Activated naive CD8-positive, alpha-beta T cell (primary cell): ENCODE data around the gene ART4.

ENCODE experiments used
- H3K27ac Mint-ChIP-seq: one replicate; pipeline ENCODE4 v1.8.0; 2021; ENCODE audit warnings: mixed read lengths
- H3K27me3 Mint-ChIP-seq: one replicate; pipeline ENCODE4 v1.8.0; 2021; ENCODE audit warnings: mixed read lengths
- H3K36me3 Mint-ChIP-seq: one replicate; pipeline ENCODE4 v1.8.0; 2021; ENCODE audit warnings: mixed read lengths
- H3K4me1 Mint-ChIP-seq: one replicate; pipeline ENCODE4 v1.8.0; 2021; ENCODE audit warnings: low read depth, mixed read lengths
- H3K4me3 Mint-ChIP-seq: one replicate; pipeline ENCODE4 v1.8.0; 2021; ENCODE audit warnings: mild to moderate bottlenecking, mixed read lengths
- H3K9me3 Mint-ChIP-seq: one replicate; pipeline ENCODE4 v1.8.0; 2021; ENCODE audit warnings: low read depth, mixed read lengths

ART4 gene

GRCh38 chr12:14871247-14871646, 27.9 kb upstream of the ART4 start:
- Mint-ChIP-seq H3K4me1 (peaks cover 2% of the 10 kb centered on the region), H3K9me3 (no peaks in the 10 kb centered on the region), H3K27ac (no peak overlapping the region), H3K27me3 (no peaks in the 10 kb centered on the region), H3K4me3 (no peak overlapping the region), H3K36me3 (peaks cover 4% of the 10 kb centered on the region)

GRCh38 chr12:14868916-14869506, 25.7 kb upstream of the ART4 start:
- Mint-ChIP-seq H3K27me3 (no peaks in the 10 kb centered on the region), H3K4me3 (no peak overlapping the region), H3K4me1 (peaks cover 2% of the 10 kb centered on the region), H3K27ac (no peak overlapping the region), H3K9me3 (no peaks in the 10 kb centered on the region), H3K36me3 (peaks cover 6% of the 10 kb centered on the region)

GRCh38 chr12:14860490-14860889, 17.2 kb upstream of the ART4 start:
- Mint-ChIP-seq H3K9me3 (peaks cover 18% of the 10 kb centered on the region), H3K4me3 (no peak overlapping the region), H3K36me3 (peaks cover 17% of the 10 kb centered on the region), H3K27ac (no peak overlapping the region), H3K4me1 (no peaks in the 10 kb centered on the region), H3K27me3 (no peaks in the 10 kb centered on the region)

GRCh38 chr12:14858513-14858912, 15.2 kb upstream of the ART4 start:
- no peak overlapping the region for H3K4me3 Mint-ChIP-seq
- H3K27ac Mint-ChIP-seq: no peak overlapping the region
- H3K4me1 Mint-ChIP-seq: no peaks in the 10 kb centered on the region
- no peaks in the 10 kb centered on the region for H3K27me3 Mint-ChIP-seq
- H3K9me3 Mint-ChIP-seq: peaks cover 18% of the 10 kb centered on the region
- peaks cover 17% of the 10 kb centered on the region for H3K36me3 Mint-ChIP-seq

DNA sequence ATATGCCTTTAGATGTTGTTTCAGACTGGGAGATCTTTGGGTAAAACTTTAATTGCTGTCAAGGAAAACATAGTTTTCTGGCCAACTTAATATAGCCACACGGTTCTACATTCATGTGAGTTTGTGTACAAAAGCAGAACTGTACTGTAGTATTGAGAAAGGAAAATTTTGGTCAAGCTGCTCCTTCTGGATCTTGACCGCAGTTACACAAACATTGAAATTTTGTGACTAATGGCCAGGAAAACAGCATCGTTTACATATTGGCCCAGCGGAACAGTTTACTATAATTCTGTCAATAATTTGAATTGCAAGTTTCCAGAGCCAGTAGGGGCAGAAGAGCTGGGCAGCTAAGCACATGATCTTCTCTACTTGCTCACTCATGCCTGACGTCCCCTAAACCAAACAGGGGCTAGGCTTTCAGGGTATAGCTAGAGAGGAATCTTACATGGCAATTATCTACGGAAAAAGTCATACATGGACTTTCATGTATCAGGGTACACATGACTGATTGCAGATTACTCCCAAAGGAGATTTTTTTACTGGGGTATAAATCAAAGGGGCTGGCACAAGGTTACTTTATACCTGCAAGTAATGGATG, 11.4 kb upstream of the ART4 start:
- no peaks in the 10 kb centered on the region for H3K27me3 Mint-ChIP-seq
- no peaks in the 10 kb centered on the region for H3K4me1 Mint-ChIP-seq
- no peak overlapping the region for H3K4me3 Mint-ChIP-seq
- peaks cover 11% of the 10 kb centered on the region for H3K9me3 Mint-ChIP-seq
- no peak overlapping the region for H3K27ac Mint-ChIP-seq
- peaks cover 10% of the 10 kb centered on the region for H3K36me3 Mint-ChIP-seq

- no peak overlapping the region for H3K4me3 Mint-ChIP-seq
- H3K27me3 Mint-ChIP-seq: no peaks in the 10 kb centered on the region
- no peak overlapping the region for H3K27ac Mint-ChIP-seq
- peaks cover 5% of the 10 kb centered on the region for H3K9me3 Mint-ChIP-seq
- no peaks in the 10 kb centered on the region for H3K4me1 Mint-ChIP-seq
- H3K36me3 Mint-ChIP-seq: peaks cover 5% of the 10 kb centered on the region
Observed at GRCh38 chr12:14853961-14854360, 10.6 kb upstream of the ART4 start.

GRCh38 chr12:14852880-14853279, 9.6 kb upstream of the ART4 start:
- H3K36me3 Mint-ChIP-seq: peaks cover 5% of the 10 kb centered on the region
- no peak overlapping the region for H3K27ac Mint-ChIP-seq
- no peaks in the 10 kb centered on the region for H3K27me3 Mint-ChIP-seq
- H3K9me3 Mint-ChIP-seq: peaks cover 5% of the 10 kb centered on the region
- no peaks in the 10 kb centered on the region for H3K4me1 Mint-ChIP-seq
- no peak overlapping the region for H3K4me3 Mint-ChIP-seq

DNA sequence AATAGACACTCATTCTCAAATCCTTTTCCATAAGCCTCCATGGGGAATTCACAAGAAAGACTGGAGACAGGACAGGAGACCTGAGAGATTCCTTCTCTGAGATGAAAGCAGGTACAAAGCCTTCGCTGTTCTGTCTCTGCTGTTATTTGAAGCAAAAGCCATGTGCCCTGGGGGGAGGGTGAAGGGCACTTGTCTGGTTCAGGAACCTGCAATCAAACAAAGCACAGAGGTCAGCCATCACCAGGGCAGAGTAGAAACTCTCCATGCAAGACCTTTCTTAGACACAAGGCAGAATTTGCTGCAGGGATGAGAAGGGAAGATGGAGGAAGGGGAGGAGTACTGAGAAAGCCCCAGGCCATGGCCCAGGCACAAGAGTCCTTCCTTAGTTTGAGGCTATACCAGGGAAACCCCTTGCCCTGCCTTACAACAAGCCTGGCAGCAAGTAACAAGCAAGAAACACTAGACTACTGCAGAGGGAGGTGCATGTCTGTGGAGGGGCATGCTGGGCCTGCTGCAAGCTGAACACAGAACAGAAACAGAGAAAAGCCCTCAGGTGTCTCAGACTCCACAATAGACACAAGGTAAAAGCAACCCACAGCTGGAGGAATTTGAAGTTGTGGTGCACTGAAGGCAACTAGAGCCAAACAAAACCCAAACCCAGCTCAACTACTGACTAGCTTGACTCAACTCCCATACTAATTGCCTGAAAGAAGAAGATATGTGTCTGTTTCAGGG, 7.8 kb upstream of the ART4 start:
- Mint-ChIP-seq H3K27me3 (no peaks in the 10 kb centered on the region), H3K27ac (no peak overlapping the region), H3K36me3 (no peaks in the 10 kb centered on the region), H3K9me3 (no peaks in the 10 kb centered on the region), H3K4me1 (peaks cover 6% of the 10 kb centered on the region), H3K4me3 (no peak overlapping the region)

GRCh38 chr12:14849661-14850060, 6.3 kb upstream of the ART4 start:
- Mint-ChIP-seq H3K27ac (no peak overlapping the region), H3K9me3 (no peaks in the 10 kb centered on the region), H3K27me3 (no peaks in the 10 kb centered on the region), H3K36me3 (no peaks in the 10 kb centered on the region), H3K4me1 (peaks cover 12% of the 10 kb centered on the region), H3K4me3 (no peak overlapping the region)

GRCh38 chr12:14846876-14847580, 3.7 kb upstream of the ART4 start:
- Mint-ChIP-seq H3K4me3 (no peak overlapping the region), H3K9me3 (no peaks in the 10 kb centered on the region), H3K4me1 (peaks cover 12% of the 10 kb centered on the region), H3K27ac (no peak overlapping the region), H3K27me3 (no peaks in the 10 kb centered on the region), H3K36me3 (no peaks in the 10 kb centered on the region)

DNA sequence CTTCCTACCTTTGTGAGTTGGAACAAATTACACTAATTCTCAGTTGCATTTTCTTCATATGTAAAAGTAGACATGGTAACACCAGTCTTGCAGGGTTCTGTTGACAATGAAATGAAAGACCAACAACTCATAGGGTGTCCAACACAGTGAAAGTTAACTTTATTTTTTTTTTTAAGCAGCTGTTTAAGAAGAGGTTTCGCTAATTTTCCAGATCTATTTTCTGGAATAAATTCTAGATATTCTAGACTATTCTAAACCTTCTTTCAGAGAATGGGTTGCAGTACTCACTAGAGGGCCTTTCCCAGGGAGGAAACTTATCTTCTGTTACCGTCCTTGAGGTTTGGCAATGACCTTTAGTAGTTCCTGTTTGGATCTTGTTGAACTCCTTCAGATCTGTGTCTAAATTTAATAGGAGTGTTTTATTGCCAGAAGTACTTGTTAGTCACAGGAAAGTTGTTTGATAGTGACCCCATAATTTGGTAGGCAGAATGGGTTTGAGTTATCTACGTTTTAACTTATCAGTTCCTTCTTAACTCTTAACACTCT, 2.8 kb upstream of the ART4 start:
- no peak overlapping the region for H3K4me3 Mint-ChIP-seq
- H3K27ac Mint-ChIP-seq: no peak overlapping the region
- peaks cover 12% of the 10 kb centered on the region for H3K4me1 Mint-ChIP-seq
- no peaks in the 10 kb centered on the region for H3K9me3 Mint-ChIP-seq
- H3K27me3 Mint-ChIP-seq: no peaks in the 10 kb centered on the region
- H3K36me3 Mint-ChIP-seq: no peaks in the 10 kb centered on the region

DNA sequence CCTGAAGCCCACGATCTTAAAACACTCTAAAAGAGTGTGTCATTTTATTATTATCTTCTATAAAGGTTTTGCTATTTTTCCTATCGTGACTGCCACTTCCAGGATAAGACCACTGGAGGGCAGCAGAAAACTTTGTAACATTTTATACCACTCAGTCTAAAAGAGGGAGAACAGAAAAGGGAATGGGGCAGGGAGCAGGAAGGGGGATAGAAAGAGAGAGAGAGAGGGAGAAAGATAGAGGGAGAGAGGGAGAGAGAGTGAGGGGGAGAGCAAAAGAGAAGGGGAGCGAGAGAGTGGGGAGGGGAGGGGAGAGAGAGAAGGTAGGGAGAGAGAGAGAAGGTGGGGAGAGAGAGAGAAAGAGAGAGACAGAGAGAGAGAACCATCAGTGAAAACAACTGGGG, 2.0 kb upstream of the ART4 start:
- no peaks in the 10 kb centered on the region for H3K9me3 Mint-ChIP-seq
- peak overlapping the region; percentile 55 for H3K4me3 Mint-ChIP-seq
- H3K4me1 Mint-ChIP-seq: peaks cover 12% of the 10 kb centered on the region
- H3K27me3 Mint-ChIP-seq: no peaks in the 10 kb centered on the region
- H3K27ac Mint-ChIP-seq: no peak overlapping the region
- H3K36me3 Mint-ChIP-seq: no peaks in the 10 kb centered on the region

DNA sequence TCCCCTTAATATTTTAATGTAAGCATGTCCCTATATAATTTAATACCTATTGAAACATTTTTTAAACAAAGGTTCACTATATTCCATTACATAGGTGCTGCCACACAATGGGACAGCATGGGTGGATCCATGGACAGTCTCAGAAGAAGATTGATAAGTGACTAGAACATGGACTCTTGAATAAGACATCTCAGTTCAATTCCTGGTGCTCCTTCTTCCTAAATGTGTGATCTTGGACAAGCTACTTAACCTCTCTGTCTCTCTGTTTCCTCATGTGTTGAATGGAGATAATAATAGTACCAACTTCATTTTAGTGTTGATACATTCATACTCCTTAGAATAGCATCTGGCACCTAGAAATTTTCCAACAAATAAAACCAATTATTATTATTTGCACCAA, 1.1 kb upstream of the ART4 start:
- H3K27me3 Mint-ChIP-seq: no peaks in the 10 kb centered on the region
- H3K36me3 Mint-ChIP-seq: peaks cover 2% of the 10 kb centered on the region
- peaks cover 12% of the 10 kb centered on the region for H3K4me1 Mint-ChIP-seq
- no peak overlapping the region for H3K27ac Mint-ChIP-seq
- H3K9me3 Mint-ChIP-seq: no peaks in the 10 kb centered on the region
- H3K4me3 Mint-ChIP-seq: no peak overlapping the region

DNA sequence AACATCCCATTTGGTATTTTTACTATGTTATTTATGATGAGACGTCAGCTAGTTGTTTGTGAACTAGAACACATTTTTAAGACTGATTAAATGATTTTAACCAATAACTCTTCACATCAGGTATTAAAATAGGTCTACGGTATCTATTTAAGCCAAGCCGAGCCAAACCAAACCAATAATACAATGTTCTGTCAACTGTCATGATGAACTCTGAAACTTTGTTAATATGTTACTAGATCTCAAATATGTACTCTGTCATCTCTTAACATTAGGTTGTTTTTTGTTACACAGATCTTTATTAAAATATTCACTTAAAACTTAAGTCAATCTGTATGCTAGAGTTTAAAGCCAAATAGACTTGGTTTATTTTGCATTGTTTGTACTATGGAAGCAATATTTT, 1.0 kb downstream of the ART4 start:
- no peak overlapping the region for H3K4me3 Mint-ChIP-seq
- H3K4me1 Mint-ChIP-seq: peaks cover 12% of the 10 kb centered on the region
- no peaks in the 10 kb centered on the region for H3K9me3 Mint-ChIP-seq
- peaks cover 5% of the 10 kb centered on the region for H3K36me3 Mint-ChIP-seq
- no peak overlapping the region for H3K27ac Mint-ChIP-seq
- peaks cover 11% of the 10 kb centered on the region for H3K27me3 Mint-ChIP-seq

DNA sequence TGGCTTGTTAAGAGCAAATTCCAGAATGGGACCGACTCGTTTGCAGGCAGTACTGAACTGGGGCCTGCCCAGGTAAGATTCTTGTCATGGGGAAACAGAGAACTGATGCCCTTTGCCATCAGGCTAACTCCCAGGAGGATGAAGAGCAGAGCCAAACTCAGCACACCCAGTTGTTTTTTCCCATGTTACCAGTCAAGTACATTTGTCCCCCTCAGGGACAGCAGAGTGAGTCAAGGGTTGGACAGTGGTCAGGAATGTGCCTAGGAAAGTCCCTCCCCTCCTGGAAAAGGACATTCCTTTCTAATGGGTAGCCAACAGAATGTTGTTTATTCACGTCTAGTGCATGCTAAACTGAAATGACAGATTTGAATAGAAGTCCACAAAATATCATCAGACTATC, 1.6 kb downstream of the ART4 start:
- no peaks in the 10 kb centered on the region for H3K9me3 Mint-ChIP-seq

More for the DNA sequence above, 1.6 kb downstream of the ART4 start:
- H3K27me3 Mint-ChIP-seq: peaks cover 11% of the 10 kb centered on the region
- peaks cover 12% of the 10 kb centered on the region for H3K4me1 Mint-ChIP-seq
- no peak overlapping the region for H3K27ac Mint-ChIP-seq
- H3K36me3 Mint-ChIP-seq: peaks cover 5% of the 10 kb centered on the region
- no peak overlapping the region for H3K4me3 Mint-ChIP-seq
